UCSD-AML1 (cell line): ENCODE measurements around the gene SUMO3.

Experiments
- DNase-seq: peaks from one replicate; lab custom pipeline; 2025; ENCODE audit not compliant: unreplicated experiment; lab: John Stamatoyannopoulos, UW

Gene SUMO3

GRCh38 chr21:44762221-44763049 lies 55.4 kb downstream of the SUMO3 start:
- no peak for DNase-seq

- no peak for DNase-seq
These were observed 56.1 kb downstream of the SUMO3 start for GRCh38 chr21:44761747-44762208.

- no peak for DNase-seq
These were observed 56.7 kb downstream of the SUMO3 start for GRCh38 chr21:44761011-44761729.

GRCh38 chr21:44760376-44760775 lies 57.5 kb downstream of the SUMO3 start:
- DNase-seq: no peak

GRCh38 chr21:44759628-44760285 lies 58.1 kb downstream of the SUMO3 start:
- DNase-seq: no peak

- DNase-seq: no peak
These were observed 58.9 kb downstream of the SUMO3 start for GRCh38 chr21:44758781-44759627.

GRCh38 chr21:44758141-44758561 lies 59.7 kb downstream of the SUMO3 start:
- no peak for DNase-seq

- no peak for DNase-seq
These were observed 60.1 kb downstream of the SUMO3 start for GRCh38 chr21:44757731-44758130.

- no peak for DNase-seq
These were observed 61.3 kb downstream of the SUMO3 start for GRCh38 chr21:44756423-44757185.
